NOMO-1 treated with dmso at 0.1 percent for 144 hours (cell line): Measurements from ENCODE around the gene RPUSD2.
"Not testable (repeated sequence)": the region's sequence is repeated elsewhere in the genome, so short reads cannot be mapped to it uniquely, and the experiment has no call there.

Experiments
- DNase-seq: peaks from one replicate; lab custom pipeline; 2025; ENCODE audit not compliant: unreplicated experiment; lab: John Stamatoyannopoulos, UW

The RPUSD2 gene

GRCh38 chr15:40564591-40565332 lies 4.3 kb upstream of the RPUSD2 start, which contains the start of gene CCDC32:
Gene CCDC32, minus strand, starts transcription at chr15:40565042. Its CDS starts 2,027 bp downstream, at chr15:40563015.
- DNase-seq = peak; percentile 100

- no peak for DNase-seq
These were observed 3.5 kb upstream of the RPUSD2 start for GRCh38 chr15:40565333-40566238.

DNA sequence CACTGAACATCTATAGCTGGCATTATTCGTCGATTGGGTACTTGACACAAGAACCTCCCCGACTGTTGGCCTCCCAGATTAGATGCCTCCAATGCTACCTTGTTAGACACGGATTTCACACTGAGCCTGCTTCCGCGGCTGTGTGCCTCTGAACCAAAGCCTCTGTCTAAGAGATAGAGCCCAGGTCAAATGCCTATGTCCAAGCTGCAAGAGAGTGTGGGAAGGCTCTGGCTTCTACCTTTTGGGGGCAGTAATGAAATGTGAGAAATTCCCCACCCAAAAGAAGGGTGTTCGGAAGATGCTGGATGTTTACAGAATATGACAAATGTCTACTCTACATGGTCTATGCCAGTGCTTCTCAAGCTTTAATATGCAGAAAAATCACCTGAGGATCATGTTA lies 2.0 kb upstream of the RPUSD2 start:
- DNase-seq = peak; percentile 2

GRCh38 chr15:40575113-40575512 lies 6.0 kb downstream of the RPUSD2 start:
- no peak for DNase-seq

DNA sequence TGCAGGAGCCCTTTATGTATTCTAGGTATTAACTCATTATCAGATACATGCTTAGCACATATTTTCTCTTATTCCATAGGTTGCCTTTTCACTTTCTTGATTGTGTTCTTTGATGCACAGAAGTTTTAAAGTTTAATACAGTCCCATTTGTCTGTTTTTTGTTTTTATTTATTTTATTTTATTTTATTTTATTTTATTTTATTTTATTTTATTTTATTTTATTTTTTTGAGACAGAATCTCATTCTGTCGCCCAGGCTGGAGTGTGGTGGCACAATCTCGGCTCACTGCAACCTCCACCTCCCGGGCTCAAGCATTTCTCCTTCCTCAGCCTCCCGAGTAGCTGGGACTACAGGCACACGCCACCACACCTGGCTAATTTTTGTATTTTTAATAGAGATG lies 7.8 kb downstream of the RPUSD2 start:
- DNase-seq = not testable (repeated sequence)

- no peak for DNase-seq
These were observed 9.8 kb downstream of the RPUSD2 start for GRCh38 chr15:40578892-40579291.

DNA sequence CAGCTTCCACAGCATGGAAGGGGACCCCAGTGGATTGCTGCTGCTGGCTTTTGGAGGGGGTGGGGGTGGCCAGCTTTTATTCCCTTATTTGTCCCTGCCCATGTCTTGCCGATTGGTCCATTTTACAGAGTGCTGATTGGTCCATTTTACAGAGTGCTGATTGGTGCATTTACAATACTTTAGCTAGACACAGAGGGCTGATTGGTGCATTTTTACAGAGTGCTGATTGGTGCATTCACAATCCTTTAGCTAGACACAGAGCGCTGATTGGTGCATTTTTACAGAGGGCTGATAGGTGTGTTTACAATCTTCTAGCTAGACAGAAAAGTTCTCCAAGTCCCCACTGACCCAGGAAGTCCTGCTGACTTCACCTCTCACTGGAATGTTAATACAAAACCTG lies 12.7 kb downstream of the RPUSD2 start:
- DNase-seq = not testable (repeated sequence)

GRCh38 chr15:40582726-40583246 lies 13.7 kb downstream of the RPUSD2 start:
- peak; percentile 74 for DNase-seq

DNA sequence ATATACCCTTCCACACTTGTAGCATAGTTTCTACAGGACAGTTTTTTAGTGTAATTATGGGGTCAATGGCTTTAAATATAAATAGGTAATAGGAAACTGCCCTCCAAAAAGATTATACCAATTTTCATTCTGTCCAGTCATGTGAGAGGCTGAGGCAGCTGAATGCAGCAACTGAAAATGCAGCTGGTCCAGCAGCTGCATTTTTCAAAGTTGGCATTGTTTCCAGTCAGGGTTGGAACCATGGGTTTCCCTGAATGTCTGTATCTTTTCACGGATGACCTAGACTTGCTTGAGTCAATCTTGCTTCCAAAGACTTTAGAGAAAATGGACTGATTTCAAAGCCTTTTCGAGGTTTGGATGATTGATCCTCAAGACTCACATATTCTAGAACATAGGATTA lies 15.1 kb downstream of the RPUSD2 start:
- DNase-seq = no peak

- DNase-seq = no peak
These were observed 21.6 kb downstream of the RPUSD2 start for GRCh38 chr15:40590667-40591050.

- DNase-seq = no peak
These were observed 22.3 kb downstream of the RPUSD2 start for GRCh38 chr15:40591389-40591788.

GRCh38 chr15:40593165-40593564 lies 24.1 kb downstream of the RPUSD2 start:
- DNase-seq = no peak

DNA sequence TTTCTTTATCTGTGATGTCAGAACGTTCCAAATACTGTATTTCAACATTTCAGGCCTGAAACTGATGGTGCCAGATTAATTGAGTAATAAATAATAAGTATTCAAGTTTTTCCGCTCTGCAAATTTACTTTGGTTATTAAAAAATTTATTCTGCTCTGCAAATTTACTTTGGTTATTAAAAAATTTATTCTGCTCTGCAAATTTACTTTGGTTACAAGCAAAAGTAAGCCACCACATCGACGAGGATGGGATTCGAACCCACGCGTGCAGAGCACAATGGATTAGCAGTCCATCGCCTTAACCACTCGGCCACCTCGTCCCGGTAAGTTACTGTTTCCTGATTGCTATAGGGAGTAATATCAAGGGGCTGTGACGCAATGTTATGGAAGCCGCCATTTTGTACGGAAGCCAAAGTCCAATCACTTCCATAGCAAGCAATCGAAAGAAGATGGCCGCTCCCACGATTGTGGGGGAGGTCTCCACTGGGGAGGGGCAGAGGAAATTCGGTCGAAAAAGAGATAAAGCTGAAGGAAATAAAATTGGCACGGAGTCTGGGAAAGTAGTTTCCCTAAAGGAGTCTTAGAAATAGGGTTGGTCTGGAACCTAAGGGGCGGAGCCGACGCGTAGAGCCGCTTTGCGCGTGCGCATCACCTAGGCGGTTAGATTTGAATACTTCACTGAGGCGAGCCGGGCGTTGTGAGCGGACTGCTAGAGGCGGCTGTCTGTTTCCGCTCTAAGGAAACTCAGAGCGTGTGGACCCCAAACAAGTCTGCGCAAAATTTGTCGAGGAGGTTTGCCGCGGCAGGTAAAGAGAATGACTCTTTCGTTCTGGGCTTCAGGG lies 24.7 kb downstream of the RPUSD2 start, which contains the start of gene KNL1:
Gene KNL1 (plus strand): TSS at position 662 of the 841 bp plus-strand sequence. CDS start 8,683 bp downstream, outside the sequence.
- peak; percentile 88 for DNase-seq

DNA sequence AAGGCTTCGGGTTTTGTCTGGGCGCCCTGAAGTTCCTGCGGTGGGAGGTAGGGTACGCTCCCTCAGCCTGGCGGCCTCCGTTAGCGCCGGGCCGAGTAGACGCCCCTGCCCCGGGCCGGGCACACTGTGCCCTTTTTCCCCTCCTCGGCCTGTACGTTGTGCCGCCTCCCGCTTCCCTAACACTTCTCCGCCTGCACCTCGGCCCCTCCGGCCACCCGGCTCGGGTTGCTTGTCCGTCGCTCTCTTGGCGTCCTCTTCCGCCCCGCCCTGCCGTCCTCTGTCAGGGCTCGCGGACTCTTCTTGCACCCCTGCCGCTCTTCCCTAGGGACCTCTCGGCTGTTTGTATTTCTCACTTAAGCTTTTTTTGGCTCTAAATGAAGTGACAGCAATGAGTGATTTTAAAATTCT lies 25.3 kb downstream of the RPUSD2 start:
- DNase-seq = peak; percentile 59

GRCh38 chr15:40595219-40595618 lies 26.1 kb downstream of the RPUSD2 start:
- DNase-seq = no peak

- no peak for DNase-seq
These were observed 26.7 kb downstream of the RPUSD2 start for GRCh38 chr15:40595773-40596172.

- DNase-seq = no peak
These were observed 27.9 kb downstream of the RPUSD2 start for GRCh38 chr15:40597024-40597423.

GRCh38 chr15:40598126-40598525 lies 29.0 kb downstream of the RPUSD2 start:
- no peak for DNase-seq

- no peak for DNase-seq
These were observed 29.6 kb downstream of the RPUSD2 start for GRCh38 chr15:40598672-40599071.

- DNase-seq = no peak
These were observed 31.9 kb downstream of the RPUSD2 start for GRCh38 chr15:40600956-40601355.

GRCh38 chr15:40603935-40604334 lies 34.8 kb downstream of the RPUSD2 start:
- no peak for DNase-seq
